Measurements from ENCODE around the gene SEPTIN10. TPM values are rescaled to one million over a fixed set of nuclear protein-coding genes. Genes with fewer than 3 reads are reported as not detected.

SEPTIN10 gene
- polyA plus RNA-seq, 1 donor from 2014 or later = 7.4 TPM

GRCh38 chr2:109655287-109655686, 41.5 kb upstream of the SEPTIN10 start:
- Histone ChIP-seq H3K27me3 (ENCODE audit: insufficient read depth, low read depth, low read length) (no peaks in the 10 kb centered on the region), H3K9me2 (ENCODE audit: insufficient read depth, low read length) (no peaks in the 10 kb centered on the region), H3K4me2 (ENCODE audit: low read length) (no peak overlapping the region), H4K20me1 (ENCODE audit: insufficient read depth) (no peaks in the 10 kb centered on the region), H3K27ac (ENCODE audit: low read length) (no peak overlapping the region), H2AFZ (ENCODE audit: low read depth, low read length) (no peak overlapping the region), H3K9me3 (ENCODE audit: low read length) (no peaks in the 10 kb centered on the region), H3K36me3 (ENCODE audit: insufficient read depth, low read length) (no peaks in the 10 kb centered on the region), H3K4me3 (ENCODE audit: low read length) (no peak overlapping the region), H3K79me2 (replicated peaks; ENCODE audit: insufficient read depth, low read length) (no peaks in the 10 kb centered on the region), H3K9ac (ENCODE audit: low read length) (no peak overlapping the region), H3F3A (ENCODE audit: insufficient read depth, low read length, poor library complexity, severe bottlenecking) (no peaks in the 10 kb centered on the region)
- no peak for TF ChIP-seq REST (IDR thresholded peaks at IDR 0.05; ENCODE audit: borderline replicate concordance)

- H3K27me3 ChIP-seq (ENCODE audit: insufficient read depth, low read depth, low read length) = no peaks in the 10 kb centered on the region
- no peaks in the 10 kb centered on the region for H3K79me2 ChIP-seq (replicated peaks; ENCODE audit: insufficient read depth, low read length)
- no peak for TF ChIP-seq POLR2AphosphoS5 (IDR thresholded peaks at IDR 0.05)
- TF ChIP-seq RAD21 (conservative IDR thresholded peaks at IDR 0.05) = no peak
- TF ChIP-seq EP300 (conservative IDR thresholded peaks at IDR 0.05; ENCODE audit: poor library complexity, severe bottlenecking) = no peak
Observed at GRCh38 chr2:109654326-109655050, 40.7 kb upstream of the SEPTIN10 start.

DNA sequence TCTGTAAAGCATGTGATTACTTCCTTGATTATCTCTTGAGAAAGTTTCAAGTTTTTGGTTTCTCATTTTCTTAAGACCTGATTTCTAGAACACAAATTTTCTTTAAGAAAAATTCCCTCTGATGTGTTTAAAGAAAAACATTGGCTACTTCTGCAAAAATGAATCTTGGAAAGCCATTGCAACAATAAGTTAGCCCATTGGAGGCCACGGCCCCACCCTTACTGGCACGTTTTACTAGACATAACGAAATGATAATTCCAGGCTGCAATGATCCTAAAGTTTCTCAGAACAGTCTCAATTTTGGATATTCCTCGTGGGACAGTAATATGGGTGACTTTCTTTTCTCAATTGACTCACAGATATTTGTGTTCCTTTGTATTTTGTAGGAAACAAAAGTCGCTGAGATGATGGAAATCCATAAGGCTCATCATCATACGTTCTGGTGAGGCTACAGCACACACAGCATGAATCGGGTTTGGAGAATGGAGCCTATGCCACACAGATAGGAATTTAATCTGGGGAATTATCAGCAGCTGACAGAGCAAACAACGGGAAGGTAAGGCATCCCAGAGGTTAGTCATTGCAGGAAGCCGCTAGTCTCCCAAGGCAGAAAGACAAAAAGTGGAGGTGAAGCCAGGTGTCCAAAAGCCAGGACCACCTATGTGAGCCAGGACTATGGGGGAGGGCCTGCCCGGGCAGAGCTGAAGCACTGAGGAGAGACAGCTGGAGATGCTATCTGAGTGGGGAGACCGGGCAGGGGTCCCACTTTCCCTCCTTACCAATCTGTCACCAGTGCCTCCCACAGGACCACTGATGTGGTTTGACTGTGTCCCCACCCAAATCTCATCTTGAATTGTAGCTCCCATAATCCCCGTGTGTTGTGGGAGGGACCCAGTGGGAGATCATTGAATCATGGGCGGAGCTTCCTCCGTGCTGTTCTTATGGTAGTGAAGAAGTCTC, 36.2 kb upstream of the SEPTIN10 start:
- Histone ChIP-seq H3K27me3 (ENCODE audit: insufficient read depth, low read depth, low read length) (no peaks in the 10 kb centered on the region), H3K79me2 (replicated peaks; ENCODE audit: insufficient read depth, low read length) (no peaks in the 10 kb centered on the region), H2AFZ (ENCODE audit: low read depth, low read length) (no peak overlapping the region), H3K36me3 (ENCODE audit: insufficient read depth, low read length) (no peaks in the 10 kb centered on the region), H3K4me2 (ENCODE audit: low read length) (no peak overlapping the region), H4K20me1 (ENCODE audit: insufficient read depth) (no peaks in the 10 kb centered on the region), H3K27ac (ENCODE audit: low read length) (no peak overlapping the region), H3F3A (ENCODE audit: insufficient read depth, low read length, poor library complexity, severe bottlenecking) (no peaks in the 10 kb centered on the region), H3K9me2 (ENCODE audit: insufficient read depth, low read length) (no peaks in the 10 kb centered on the region), H3K9me3 (ENCODE audit: low read length) (no peaks in the 10 kb centered on the region), H3K9ac (ENCODE audit: low read length) (no peak overlapping the region), H3K4me3 (ENCODE audit: low read length) (no peak overlapping the region)
- TF ChIP-seq REST (IDR thresholded peaks at IDR 0.05; ENCODE audit: borderline replicate concordance) = no peak
- TF ChIP-seq EZH2 (IDR thresholded peaks at IDR 0.05; ENCODE audit: borderline replicate concordance, insufficient read depth, low read length, poor library complexity, severe bottlenecking) = no peak
- TF ChIP-seq TAF1 (IDR thresholded peaks at IDR 0.05; ENCODE audit: low read depth) = no peak
- TF ChIP-seq SMC3 (conservative IDR thresholded peaks at IDR 0.05; ENCODE audit: poor library complexity) = no peak
- no peak for TF ChIP-seq POLR2AphosphoS5 (IDR thresholded peaks at IDR 0.05)
- no peak for TF ChIP-seq RAD21 (conservative IDR thresholded peaks at IDR 0.05)
- TF ChIP-seq EP300 (conservative IDR thresholded peaks at IDR 0.05; ENCODE audit: poor library complexity, severe bottlenecking) = no peak
- TF ChIP-seq CTCF (IDR thresholded peaks at IDR 0.05; ENCODE audit: poor library complexity, severe bottlenecking) = no peak
- no peak for TF ChIP-seq MXI1 (conservative IDR thresholded peaks at IDR 0.05; ENCODE audit: poor library complexity, severe bottlenecking)

More at GRCh38 chr2:109654326-109655050, 40.7 kb upstream of the SEPTIN10 start:
- H3K9ac ChIP-seq (ENCODE audit: low read length) = no peak overlapping the region
- H3K36me3 ChIP-seq (ENCODE audit: insufficient read depth, low read length) = no peaks in the 10 kb centered on the region
- no peak overlapping the region for H3K27ac ChIP-seq (ENCODE audit: low read length)
- H3K9me2 ChIP-seq (ENCODE audit: insufficient read depth, low read length) = no peaks in the 10 kb centered on the region
- no peaks in the 10 kb centered on the region for H4K20me1 ChIP-seq (ENCODE audit: insufficient read depth)
- no peak overlapping the region for H3K4me3 ChIP-seq (ENCODE audit: low read length)
- H3F3A ChIP-seq (ENCODE audit: insufficient read depth, low read length, poor library complexity, severe bottlenecking) = no peaks in the 10 kb centered on the region
- H3K9me3 ChIP-seq (ENCODE audit: low read length) = no peaks in the 10 kb centered on the region
- no peak overlapping the region for H3K4me2 ChIP-seq (ENCODE audit: low read length)
- no peak overlapping the region for H2AFZ ChIP-seq (ENCODE audit: low read depth, low read length)
